GM19193 (cell line): Measurements from ENCODE around the gene PSMB8.

Experiments
- POLR2A ChIP-seq: IDR thresholded peaks from 4 replicates; pipeline ENCODE4 v1.6.1; 2011; ENCODE audit not compliant: insufficient read depth, insufficient read length; ENCODE audit errors: extremely low read depth

The PSMB8 gene

DNA sequence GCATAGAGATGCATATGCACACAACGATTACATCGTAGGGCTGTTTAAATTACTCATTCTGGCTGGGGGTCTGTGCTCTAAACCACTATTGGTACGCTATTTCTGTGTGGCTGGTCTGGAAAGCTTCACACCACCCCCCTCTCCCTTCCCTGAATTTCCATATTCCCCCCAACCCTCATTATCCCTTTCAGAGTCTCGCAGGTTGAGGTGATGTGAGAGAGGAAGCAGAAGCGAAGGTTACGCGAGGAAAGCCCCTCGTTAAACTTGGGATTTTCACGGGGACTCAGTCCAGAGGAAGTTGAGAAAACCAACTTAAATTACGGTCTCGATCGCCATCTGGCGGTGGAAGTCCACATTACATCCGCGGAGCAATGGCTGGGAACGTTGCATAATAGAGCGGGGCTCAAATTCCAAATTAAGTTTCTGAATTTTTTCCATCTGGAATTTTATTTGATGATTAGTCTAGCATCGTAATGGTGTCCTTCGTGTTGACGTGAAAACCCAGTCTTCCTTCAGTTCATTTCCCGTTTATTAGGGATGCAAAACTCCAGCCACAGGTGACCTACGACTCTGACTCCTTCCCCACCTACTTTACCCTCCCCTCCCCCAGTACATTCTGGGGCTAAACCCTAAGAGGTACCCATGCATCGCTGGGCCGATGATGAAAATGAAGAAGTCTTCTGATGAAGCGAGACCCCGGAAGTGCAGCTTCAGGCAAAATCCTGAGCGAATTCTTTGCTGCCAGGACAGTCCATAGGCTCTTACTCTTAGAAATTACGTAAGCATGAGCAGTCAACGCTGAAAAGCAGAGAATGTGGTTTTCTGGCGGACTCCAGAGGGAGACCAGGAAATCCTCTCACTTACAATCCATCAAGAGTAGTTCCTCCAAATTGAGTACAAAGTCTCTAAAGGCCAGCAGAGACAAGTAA is 46.7 kb downstream of the PSMB8 start:
- no peak for TF ChIP-seq POLR2A

DNA sequence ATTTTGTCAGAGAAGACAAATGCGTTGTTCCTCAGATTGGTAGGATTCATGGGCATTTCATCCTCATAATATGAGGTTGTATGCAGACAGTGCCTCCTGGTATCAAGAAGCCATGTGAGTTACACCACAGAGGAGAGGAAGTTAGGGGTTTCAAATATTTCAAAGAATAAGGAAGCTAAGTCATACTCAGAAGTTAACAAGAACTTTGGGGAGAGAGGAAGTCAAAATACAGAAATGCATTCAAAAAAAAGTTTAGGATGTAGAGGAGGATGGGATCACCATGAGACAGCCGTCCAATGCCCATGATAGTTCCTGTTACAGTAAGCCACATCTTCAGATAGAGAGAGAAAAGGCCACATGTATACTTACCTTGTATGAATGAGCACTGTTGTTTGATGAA is 49.3 kb downstream of the PSMB8 start:
- TF ChIP-seq POLR2A = no peak

DNA sequence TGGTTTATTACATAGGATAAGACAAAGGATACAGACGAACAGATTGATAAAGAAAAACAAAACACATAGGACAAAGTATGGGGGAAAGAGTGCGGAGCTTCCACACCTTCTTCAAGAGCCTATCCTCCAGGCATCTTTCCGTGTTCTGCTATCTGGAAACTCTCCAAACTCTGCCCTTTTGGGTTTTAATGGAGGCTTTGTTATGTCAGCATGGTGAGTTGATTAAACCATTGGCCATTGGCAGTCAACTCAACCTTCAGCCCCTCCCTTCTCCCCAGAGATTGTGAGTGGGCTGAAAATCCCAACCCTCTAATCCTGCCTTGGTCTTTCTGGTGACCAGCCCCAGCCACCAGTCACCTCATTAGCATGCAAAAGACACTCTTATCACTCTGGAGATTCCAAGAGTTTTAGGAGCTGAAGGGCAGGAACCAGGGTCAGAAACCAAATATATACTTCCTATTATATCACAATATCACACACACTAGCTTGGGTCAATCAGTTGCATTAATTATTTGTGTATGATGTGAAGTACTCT is 50.9 kb downstream of the PSMB8 start:
- TF ChIP-seq POLR2A = no peak
